Transverse colon (tissue), 4 donors: ENCODE data around the gene AGXT. TPM values are rescaled to one million over a fixed set of nuclear protein-coding genes. Genes with fewer than 3 reads are reported as not detected.

ENCODE experiments used
- DNase-seq: peaks from one replicate; pipeline ENCODE4 v3.0.0-alpha.2; 2019
- H3K27ac ChIP-seq, 4 donors: fragments of 200-600 bp; sonication (generic); 2 replicates each; pipeline ENCODE4 v1.5.1; 2016 to 2018; ENCODE audit warnings: inconsistent platforms in 4 of 4
- H3K27me3 ChIP-seq: fragments of 200-600 bp; sonication (generic); 2 replicates; pipeline ENCODE4 v1.5.1; 2017; ENCODE audit warnings: inconsistent platforms
- H3K36me3 ChIP-seq, 4 donors: fragments of 200-600 bp; sonication (generic); 2 replicates each; pipeline ENCODE4 v1.5.1; 2017 to 2019; ENCODE audit warnings: inconsistent platforms in 4 of 4
- H3K4me1 ChIP-seq, 4 donors: fragments of 200-600 bp; sonication (generic); 2 replicates each; pipeline ENCODE4 v1.5.1; 2017 to 2020; ENCODE audit warnings: inconsistent platforms in 4 of 4
- H3K4me3 ChIP-seq, 4 donors: fragments of 200-600 bp; sonication (generic); 1 replicate in 1 of 4; 2 replicates in 3 of 4; pipeline versions ENCODE4 v1.5.1 to v1.6.1; 2017 to 2019; ENCODE audit warnings: inconsistent platforms in 4 of 4
- H3K9me3 ChIP-seq, 2 donors: fragments of 200-600 bp; sonication (generic); 2 replicates each; pipeline ENCODE4 v1.5.1; 2017 to 2019; ENCODE audit warnings: inconsistent platforms in 2 of 2
- EP300 ChIP-seq: sonication (generic); formaldehyde crosslinking; IDR thresholded peaks from one replicate; pipeline ENCODE4 v1.6.1; 2017; ENCODE audit warnings: antibody characterized with exemption, low read depth
- POLR2A ChIP-seq: fragments of 450-650 bp; IDR thresholded peaks from one replicate; pipeline ENCODE4 v1.6.1; 2016; ENCODE audit warnings: antibody characterized with exemption, mild to moderate bottlenecking, moderate library complexity
- POLR2AphosphoS5 ChIP-seq, 3 donors: sonication (generic); formaldehyde crosslinking; IDR thresholded peaks; one replicate each; pipeline ENCODE4 v1.6.1; 2016; ENCODE audit warnings: antibody characterized with exemption in 3 of 3
- WGBS, 2 donors: methylation state at CpG; one replicate each; pipeline ENCODE4 v1.1.5; 2018; ENCODE audit warnings: low coverage in 1 of 2; 5-methylcytosine and 5-hydroxymethylcytosine counted together
- in situ Hi-C, 4 donors: fragments of 200-750 bp; cut with MboI; loops; one replicate each; pipeline versions ENCODE4 v1.15.0 to v1.15.1; 2017; ENCODE audit warnings: low sequenced_read_pairs in 3 of 4, low pct_ligation_motif_present in 1 of 4, low pct_unique_long_range_greater_than_20kb in 1 of 4
- intact Hi-C: fragments of 100-400 bp; cut with DNase I; formaldehyde crosslinking; loops from one replicate; pipeline ENCODE4 v1.15.1; 2023; ENCODE audit warnings: low total_unique reads
- total RNA-seq, 4 donors: library from RNA; depleted of rRNA; stranded (reverse); fragments of >200 nt; gene quantifications; one replicate each; pipeline ENCODE4 v1.1.0, GENCODE V29; 2016
- TF ChIP-seq, protein P1 (sequence below), 5 experiments: fragments of 200-600 bp in 3 of 5; fragments of 450-650 bp in 2 of 5; sonication (generic) in 3 of 5; IDR thresholded peaks; 1 replicate in 2 of 5; 2 replicates in 3 of 5; pipeline ENCODE4 v1.5.1; 2016 to 2017; ENCODE audit warnings: antibody characterized with exemption in 5 of 5, inconsistent platforms in 3 of 5, mild to moderate bottlenecking in 2 of 5, moderate library complexity in 1 of 5

AGXT gene
- total RNA-seq, 4 donors from 2014 or later, result 0.32 to 2.2 (median 0.82) TPM; not detected in 1

GRCh38 chr2:240884221-240884620 is 15.6 kb downstream of the AGXT start:
- Histone ChIP-seq H3K4me1 (peaks cover 0 to 4% (median 2%) of the 10 kb centered on the region in 4 donors), H3K27ac (no peak overlapping the region), H3K27me3 (no peaks in the 10 kb centered on the region), H3K4me3 (no peak overlapping the region), H3K9me3 (no peaks in the 10 kb centered on the region), H3K36me3 (no peaks in the 10 kb centered on the region)
- intact Hi-C loops (no loop called here), in situ Hi-C loops (no loop called here)
- no peak for TF ChIP-seq POLR2A
- TF ChIP-seq POLR2AphosphoS5 (IDR thresholded peaks at IDR 0.05), result no peak
- no peak for TF ChIP-seq EP300
- TF ChIP-seq, protein P1, sequence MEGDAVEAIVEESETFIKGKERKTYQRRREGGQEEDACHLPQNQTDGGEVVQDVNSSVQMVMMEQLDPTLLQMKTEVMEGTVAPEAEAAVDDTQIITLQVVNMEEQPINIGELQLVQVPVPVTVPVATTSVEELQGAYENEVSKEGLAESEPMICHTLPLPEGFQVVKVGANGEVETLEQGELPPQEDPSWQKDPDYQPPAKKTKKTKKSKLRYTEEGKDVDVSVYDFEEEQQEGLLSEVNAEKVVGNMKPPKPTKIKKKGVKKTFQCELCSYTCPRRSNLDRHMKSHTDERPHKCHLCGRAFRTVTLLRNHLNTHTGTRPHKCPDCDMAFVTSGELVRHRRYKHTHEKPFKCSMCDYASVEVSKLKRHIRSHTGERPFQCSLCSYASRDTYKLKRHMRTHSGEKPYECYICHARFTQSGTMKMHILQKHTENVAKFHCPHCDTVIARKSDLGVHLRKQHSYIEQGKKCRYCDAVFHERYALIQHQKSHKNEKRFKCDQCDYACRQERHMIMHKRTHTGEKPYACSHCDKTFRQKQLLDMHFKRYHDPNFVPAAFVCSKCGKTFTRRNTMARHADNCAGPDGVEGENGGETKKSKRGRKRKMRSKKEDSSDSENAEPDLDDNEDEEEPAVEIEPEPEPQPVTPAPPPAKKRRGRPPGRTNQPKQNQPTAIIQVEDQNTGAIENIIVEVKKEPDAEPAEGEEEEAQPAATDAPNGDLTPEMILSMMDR (IDR thresholded peaks at IDR 0.05), result no peak
- WGBS, 2 donors, result 85% methylated on average over 2 of the region's 2 CpGs; no CpG with 5 or more reads in 1 of the 2 donors
- no peak for DNase-seq

DNA sequence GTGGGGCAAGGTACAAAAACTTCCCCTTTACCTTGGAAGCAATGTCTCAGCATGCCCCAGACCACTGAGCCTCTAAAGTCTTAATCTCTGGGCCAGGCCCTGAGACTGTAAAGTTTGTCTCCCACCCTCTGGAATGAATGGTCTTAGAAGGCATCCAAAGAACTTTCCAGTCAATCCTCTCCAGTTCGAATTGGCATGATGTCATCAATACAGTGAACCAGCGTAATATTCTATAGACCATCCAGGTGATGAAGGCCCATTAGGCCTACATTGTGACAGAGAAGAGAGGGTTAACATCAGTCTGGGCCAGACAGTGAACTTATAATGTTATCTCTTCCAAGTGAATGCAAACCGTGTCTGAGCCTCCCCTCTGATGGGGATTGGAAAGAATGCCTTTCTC is 16.1 kb downstream of the AGXT start:
- Histone ChIP-seq H3K36me3 (no peaks in the 10 kb centered on the region), H3K4me1 (peaks cover 0 to 8% (median 3%) of the 10 kb centered on the region in 4 donors), H3K27ac (no peak overlapping the region), H3K4me3 (no peak overlapping the region), H3K27me3 (no peaks in the 10 kb centered on the region), H3K9me3 (no peaks in the 10 kb centered on the region)
- DNase-seq, result no peak
- intact Hi-C loops (no loop called here), in situ Hi-C loops (no loop called here)
- no peak for TF ChIP-seq POLR2A
- TF ChIP-seq, protein P1 (IDR thresholded peaks at IDR 0.05), result no peak
- TF ChIP-seq EP300, result no peak
- WGBS, 2 donors, result 77% methylated on average over 3 of the region's 3 CpGs; no CpG with 5 or more reads in 1 of the 2 donors

- no peaks in the 10 kb centered on the region for H3K9me3 ChIP-seq
- TF ChIP-seq POLR2A, result no peak
- no peak for TF ChIP-seq POLR2AphosphoS5 (IDR thresholded peaks at IDR 0.05)
- TF ChIP-seq, protein P1 (IDR thresholded peaks at IDR 0.05), result no peak
- no peak for TF ChIP-seq EP300
- WGBS, 2 donors, result 64% methylated on average over 1 of the region's 1 CpG; no CpG with 5 or more reads in 1 of the 2 donors
Observed at GRCh38 chr2:240885566-240885965, 16.9 kb downstream of the AGXT start.

DNA sequence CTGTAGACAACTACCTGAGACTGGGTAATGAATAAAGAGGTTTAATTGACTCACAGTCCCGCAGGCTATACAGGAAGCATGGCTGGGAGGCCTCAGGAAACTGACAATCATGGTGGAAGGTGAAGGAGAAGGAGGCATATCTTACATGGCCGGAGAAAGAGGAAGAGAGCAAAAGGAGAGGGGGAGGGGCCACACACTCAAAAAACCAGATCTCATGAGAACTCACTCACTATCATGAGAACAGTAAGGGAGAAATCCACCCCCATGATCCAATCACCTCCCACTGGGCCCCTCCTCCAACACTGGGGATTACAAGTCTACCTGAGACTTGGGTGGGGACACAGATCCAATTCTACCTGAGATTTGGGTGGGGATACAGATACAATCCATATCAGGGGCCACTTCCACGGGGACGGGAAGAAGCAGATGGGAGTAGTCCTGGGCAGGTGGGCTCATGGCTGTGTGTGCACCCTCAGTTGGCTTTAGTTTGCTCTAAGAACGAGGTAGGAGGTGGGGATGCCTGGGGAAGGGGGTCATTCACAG is 17.5 kb downstream of the AGXT start:
- Histone ChIP-seq H3K27me3 (no peaks in the 10 kb centered on the region), H3K27ac (no peak overlapping the region), H3K9me3 (no peaks in the 10 kb centered on the region), H3K4me1 (peaks cover 0 to 12% (median 3%) of the 10 kb centered on the region in 4 donors), H3K4me3 (no peak overlapping the region), H3K36me3 (no peaks in the 10 kb centered on the region)
- intact Hi-C loops (no loop called here), in situ Hi-C loops (no loop called here)
- 74 to 78% methylated on average over 5 of the region's 5 CpGs for WGBS, 2 donors
- no peak for DNase-seq
- TF ChIP-seq EP300, result no peak
- TF ChIP-seq POLR2AphosphoS5 (IDR thresholded peaks at IDR 0.05), result no peak
- no peak for TF ChIP-seq POLR2A
- TF ChIP-seq, protein P1 (IDR thresholded peaks at IDR 0.05), result no peak

More at GRCh38 chr2:240885566-240885965, 16.9 kb downstream of the AGXT start:
- Histone ChIP-seq H3K36me3 (no peaks in the 10 kb centered on the region), H3K4me1 (peaks cover 0 to 12% (median 3%) of the 10 kb centered on the region in 4 donors), H3K4me3 (no peak overlapping the region), H3K27me3 (no peaks in the 10 kb centered on the region), H3K27ac (no peak overlapping the region)
- intact Hi-C loops (no loop called here), in situ Hi-C loops (no loop called here)
- DNase-seq, result no peak
